Endometrial microvascular endothelial cells (primary cell): ENCODE results near the gene TOP3A. TPM values are rescaled to one million over a fixed set of nuclear protein-coding genes. Genes with fewer than 3 reads are reported as not detected.

Source experiments
- in situ Hi-C: cut with HindIII; loops from 2 replicates; pipeline ENCODE4 v1.10.0; 2017; ENCODE audit warnings: low sequenced_read_pairs, low pct_unique_long_range_greater_than_20kb; ENCODE audit errors: inconsistent ontology term
- total RNA-seq: library from RNA; depleted of rRNA; stranded (reverse); fragments of >200 nt; gene quantifications from one replicate; pipeline ENCODE4 v1.2.3, GENCODE V29; 2015; ENCODE audit errors: inconsistent ontology term

The TOP3A gene
- total RNA-seq, 1 donor from 2014 or later, result 55.3 TPM

- in situ Hi-C loops, result no loop called here
Measured at GRCh38 chr17:18285296-18285695, 29.5 kb downstream of the TOP3A start.

GRCh38 chr17:18281788-18282187 is 33.0 kb downstream of the TOP3A start:
- in situ Hi-C loops, result no loop called here

GRCh38 chr17:18280766-18281371 is 33.9 kb downstream of the TOP3A start:
- in situ Hi-C loops, result no loop called here

DNA sequence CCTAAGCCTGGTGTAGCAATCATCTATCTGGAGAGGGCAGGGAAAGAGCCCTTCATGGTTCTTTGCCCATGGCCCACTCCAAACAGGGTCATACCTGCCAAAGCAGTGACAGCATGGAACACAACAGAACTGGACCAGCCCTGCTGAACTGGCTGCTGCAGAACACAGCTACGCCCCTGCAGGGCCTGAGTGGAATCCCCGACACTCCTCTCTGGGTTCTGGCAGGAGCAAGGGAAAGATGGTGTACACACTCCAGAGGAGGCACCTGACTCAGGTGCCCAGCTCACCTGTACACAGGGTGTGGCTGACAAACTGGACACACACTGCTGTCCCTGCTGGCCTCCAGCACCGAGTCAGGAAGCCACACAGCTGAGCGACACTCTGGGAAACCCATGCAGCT is 34.5 kb downstream of the TOP3A start:
- in situ Hi-C loops, result no loop called here

GRCh38 chr17:18278867-18279266 is 35.9 kb downstream of the TOP3A start:
- in situ Hi-C loops, result no loop called here

- in situ Hi-C loops, result no loop called here
Measured at GRCh38 chr17:18277076-18277475, 37.7 kb downstream of the TOP3A start.

GRCh38 chr17:18270046-18270931 is 44.5 kb downstream of the TOP3A start:
- in situ Hi-C loops, result no loop called here

DNA sequence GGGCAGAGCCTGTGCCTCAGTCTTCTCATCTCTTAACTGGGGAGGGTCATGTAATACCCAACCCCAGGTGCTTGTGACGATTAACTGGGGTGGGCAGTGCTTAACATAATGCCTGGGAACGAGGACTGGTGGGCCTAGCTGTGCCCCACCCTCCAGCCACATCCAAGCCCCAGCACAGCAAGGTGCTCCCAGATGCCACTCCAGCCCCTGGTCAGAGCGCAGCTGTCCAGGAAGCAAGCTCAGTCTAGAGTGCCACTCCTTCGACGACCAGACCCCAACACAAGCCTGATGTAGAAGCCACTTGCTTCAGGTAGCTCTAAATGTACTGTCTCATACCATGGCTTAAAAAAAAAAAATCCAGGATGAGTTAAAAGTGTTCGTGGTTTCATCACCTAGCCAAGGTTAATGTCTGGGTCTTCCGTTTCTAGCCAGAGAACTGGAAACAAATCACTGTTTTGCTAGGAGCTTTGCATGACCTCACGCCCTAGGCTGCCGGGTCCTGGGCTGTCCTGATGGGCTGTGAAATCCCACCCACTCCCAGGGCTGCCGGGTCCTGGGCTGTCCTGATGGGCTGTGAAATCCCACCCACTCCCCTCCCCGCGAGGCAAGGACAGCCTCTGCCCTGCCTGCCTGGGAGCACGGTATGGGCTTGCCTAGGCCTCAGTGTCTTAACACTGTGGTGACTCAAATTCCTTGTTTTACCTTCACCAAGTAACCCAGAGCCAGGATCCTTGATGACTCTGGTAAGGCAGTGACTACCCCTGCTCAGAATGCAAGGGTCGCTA is 46.7 kb downstream of the TOP3A start:
- in situ Hi-C loops, result no loop called here

- in situ Hi-C loops, result no loop called here
Measured at GRCh38 chr17:18267366-18267765, 47.4 kb downstream of the TOP3A start.

DNA sequence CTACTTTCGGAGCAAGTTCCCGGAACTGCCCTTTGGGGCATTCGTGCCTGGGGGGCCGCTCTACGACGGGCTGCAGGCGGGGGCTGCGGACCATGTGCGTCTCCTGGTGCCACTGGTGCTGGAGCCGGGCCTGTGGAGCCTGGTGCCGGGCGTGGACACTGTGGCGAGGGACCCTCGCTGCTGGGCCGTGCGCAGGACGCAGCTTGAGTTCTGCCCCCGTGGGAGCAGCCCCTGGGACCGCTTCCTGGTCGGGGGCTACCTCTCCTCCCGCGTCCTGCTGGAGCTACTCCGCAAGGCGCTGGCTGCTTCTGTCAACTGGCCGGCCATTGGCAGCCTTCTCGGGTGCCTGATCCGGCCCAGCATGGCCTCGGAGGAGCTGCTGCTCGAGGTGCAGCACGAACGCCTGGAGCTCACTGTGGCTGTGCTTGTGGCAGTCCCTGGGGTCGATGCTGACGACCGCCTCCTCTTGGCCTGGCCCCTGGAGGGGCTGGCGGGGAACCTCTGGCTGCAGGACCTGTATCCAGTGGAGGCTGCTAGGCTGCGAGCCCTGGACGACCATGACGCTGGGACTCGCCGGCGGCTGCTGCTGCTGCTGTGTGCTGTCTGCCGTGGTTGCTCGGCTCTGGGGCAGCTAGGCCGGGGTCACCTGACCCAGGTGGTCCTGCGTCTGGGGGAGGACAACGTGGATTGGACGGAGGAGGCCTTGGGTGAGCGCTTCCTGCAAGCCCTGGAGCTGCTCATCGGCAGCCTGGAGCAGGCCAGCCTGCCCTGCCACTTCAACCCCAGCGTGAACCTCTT is 50.7 kb downstream of the TOP3A start:
- in situ Hi-C loops, result no loop called here

DNA sequence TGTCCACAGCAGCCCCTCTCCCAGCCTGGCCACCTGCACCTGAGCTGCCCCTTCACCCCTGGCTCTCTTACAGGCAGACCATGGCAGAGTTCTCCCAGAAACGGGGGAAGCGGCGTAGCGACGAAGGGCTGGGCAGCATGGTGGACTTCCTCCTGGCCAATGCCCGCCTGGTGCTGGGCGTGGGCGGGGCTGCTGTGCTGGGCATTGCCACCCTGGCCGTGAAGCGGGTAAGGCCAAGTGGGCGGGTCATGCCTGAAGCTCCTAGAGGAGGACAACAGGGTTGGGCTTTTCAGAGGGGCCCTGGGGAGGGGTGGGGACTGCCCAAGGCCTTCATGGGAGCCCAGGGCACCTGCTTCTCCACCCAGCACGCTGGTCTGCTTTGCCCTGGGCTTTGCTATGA is 52.2 kb downstream of the TOP3A start:
- in situ Hi-C loops, result no loop called here

- in situ Hi-C loops, result no loop called here
Measured at GRCh38 chr17:18262111-18262510, 52.7 kb downstream of the TOP3A start.

- in situ Hi-C loops, result no loop called here
Measured at GRCh38 chr17:18261659-18262058, 53.1 kb downstream of the TOP3A start.

GRCh38 chr17:18261146-18261515 is 53.7 kb downstream of the TOP3A start:
- in situ Hi-C loops, result no loop called here

DNA sequence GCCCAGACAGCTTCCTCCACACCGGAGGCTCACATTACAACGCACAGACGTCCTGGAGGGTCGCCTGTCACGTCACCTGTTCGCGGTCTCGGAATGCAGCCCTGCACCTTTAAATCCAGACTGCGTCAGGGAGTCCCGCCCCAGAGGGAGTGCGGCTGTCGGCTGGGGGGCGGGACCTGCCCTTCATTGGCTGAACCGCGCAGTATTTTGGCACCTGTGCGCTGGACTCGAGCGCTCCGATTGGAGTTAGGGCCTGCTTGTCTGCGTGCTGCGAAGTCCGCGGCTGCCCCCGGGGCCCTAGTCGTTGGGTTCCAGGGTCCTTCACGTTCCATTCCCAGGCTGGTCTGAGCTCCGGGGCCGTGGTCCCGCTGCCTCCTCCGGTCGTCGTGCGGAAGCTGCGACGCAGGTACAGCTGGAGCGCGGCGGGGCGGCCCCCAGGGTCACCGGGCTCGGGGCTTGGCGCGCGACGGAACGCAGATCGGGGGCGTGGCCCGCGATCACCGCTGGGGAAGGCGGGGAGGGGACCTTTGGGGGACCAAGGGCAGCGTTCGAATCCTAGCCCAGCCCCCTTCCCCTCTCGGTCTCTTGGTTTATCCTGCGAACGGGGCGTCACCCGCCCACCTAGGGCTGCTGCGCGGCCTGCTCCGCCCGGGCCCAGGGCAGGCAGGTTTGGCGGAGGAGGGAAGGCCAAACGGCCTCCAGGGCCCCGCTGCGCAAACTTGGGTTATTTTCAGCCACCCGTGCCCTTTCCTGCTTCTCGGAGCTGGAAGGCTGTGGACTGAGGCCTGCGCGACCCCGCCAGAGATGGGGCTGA is 54.3 kb downstream of the TOP3A start, which contains the start of gene MIEF2:
Gene MIEF2, plus strand, starts transcription at position 331 of the 814 bp plus-strand sequence. CDS start 2,059 bp downstream, outside the sequence.
- in situ Hi-C loops, result no loop called here

DNA sequence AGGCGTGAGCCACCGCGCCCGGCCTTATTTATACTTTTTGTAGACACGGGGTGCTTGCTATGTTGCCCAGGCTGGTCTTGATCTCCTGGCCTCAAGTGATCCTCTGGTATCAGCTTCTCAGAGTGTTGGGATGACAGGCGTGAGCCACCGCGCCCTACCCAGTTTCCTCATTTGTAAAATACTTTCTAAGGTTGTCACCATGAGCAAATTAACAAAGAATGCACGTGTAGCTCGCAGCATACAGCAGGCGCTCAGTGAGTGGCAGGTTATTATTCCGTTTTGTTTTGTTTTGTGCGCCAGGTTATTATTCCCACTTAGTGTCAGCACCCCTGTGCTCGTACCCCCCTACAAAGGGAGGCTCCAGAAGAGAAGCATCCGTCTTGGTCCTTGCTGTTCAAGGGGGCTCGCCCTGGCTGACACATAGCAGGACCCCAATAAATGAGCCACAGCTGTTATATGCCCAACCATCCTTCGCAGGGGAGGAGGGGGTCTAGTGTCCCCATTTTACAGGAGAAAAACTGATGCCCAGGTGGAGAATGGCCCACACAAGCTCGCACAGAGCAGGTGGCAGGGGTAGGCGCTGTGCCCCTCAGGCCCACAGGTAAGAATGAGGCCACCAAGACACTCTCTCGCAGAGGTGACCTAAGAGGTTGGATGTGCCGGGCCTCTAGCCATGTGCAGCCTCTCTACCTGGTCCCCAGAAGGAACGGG is 55.0 kb downstream of the TOP3A start:
- in situ Hi-C loops, result no loop called here

- in situ Hi-C loops, result no loop called here
Measured at GRCh38 chr17:18258356-18259038, 56.3 kb downstream of the TOP3A start, which contains the start of gene FLII. Gene FLII (minus strand): TSS chr17:18258738. CDS start chr17:18258690, 48 bp downstream.
